GM18508 (cell line): Measurements from ENCODE around the gene PIP4K2A.

Experiments used
- ATAC-seq: cut with Tn5 transposase; IDR thresholded peaks from one replicate; pipeline ENCODE4 v1.9.1; 2021; ENCODE audit warnings: moderate number of reproducible peaks; ENCODE audit not compliant: insufficient read depth, unreplicated experiment

PIP4K2A gene

GRCh38 chr10:22672319-22673090 is 41.9 kb downstream of the PIP4K2A start:
- no peak for ATAC-seq

- ATAC-seq: no peak
Observed at GRCh38 chr10:22670788-22671187, 43.6 kb downstream of the PIP4K2A start.

- ATAC-seq: peak; percentile 37
Observed at GRCh38 chr10:22669163-22669711, 45.1 kb downstream of the PIP4K2A start.

- ATAC-seq: no peak
Observed at GRCh38 chr10:22667093-22667480, 47.3 kb downstream of the PIP4K2A start.

GRCh38 chr10:22666287-22667092 is 47.9 kb downstream of the PIP4K2A start:
- peak; percentile 57 for ATAC-seq

DNA sequence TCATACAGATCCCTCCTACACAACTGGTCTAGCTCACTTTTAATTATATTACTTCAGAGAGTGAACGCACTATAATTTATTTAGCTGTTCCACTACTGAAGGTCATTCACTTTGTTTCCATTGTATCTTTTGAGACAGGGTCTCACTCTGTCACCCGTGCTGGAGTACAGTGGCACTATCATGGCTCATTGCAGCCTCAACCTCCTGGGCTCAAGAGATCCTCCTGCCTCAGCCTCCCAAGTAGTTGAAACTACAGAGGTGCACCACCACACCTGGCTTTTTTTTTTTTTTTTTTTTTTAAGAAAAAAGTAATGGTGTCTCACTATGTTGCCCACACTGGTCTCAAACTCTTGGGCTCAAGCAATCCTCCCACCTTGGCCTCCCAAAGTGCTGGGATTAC is 49.0 kb downstream of the PIP4K2A start:
- no peak for ATAC-seq

DNA sequence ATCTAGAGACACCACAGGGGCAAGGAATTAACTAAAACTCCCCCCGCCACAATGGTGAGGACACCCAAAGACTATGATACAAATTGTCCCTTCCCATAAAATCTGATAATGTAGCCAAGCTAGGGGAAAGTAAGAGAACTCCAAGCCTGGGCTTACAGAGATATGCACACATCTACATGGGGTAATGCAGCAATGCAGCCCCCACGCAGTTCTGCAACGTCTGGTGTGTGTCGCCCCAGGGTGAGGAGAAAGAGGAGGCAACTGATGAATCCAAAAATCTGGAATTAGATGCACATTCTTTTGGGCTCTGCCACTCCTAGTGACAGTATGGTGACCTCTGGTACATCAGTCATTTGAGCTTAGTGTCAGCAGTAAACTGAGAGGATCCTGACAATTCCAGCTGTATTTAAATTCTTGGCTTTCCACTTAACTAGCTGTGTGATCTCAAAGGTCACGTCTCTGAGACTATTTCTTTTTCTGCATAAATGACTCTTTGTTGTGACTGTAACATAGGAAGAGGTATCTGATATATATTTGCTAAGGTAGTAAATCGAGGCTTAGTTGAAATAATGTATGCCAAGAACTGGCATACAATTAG is 51.5 kb downstream of the PIP4K2A start:
- no peak for ATAC-seq

GRCh38 chr10:22659866-22660265 is 54.5 kb downstream of the PIP4K2A start:
- no peak for ATAC-seq

DNA sequence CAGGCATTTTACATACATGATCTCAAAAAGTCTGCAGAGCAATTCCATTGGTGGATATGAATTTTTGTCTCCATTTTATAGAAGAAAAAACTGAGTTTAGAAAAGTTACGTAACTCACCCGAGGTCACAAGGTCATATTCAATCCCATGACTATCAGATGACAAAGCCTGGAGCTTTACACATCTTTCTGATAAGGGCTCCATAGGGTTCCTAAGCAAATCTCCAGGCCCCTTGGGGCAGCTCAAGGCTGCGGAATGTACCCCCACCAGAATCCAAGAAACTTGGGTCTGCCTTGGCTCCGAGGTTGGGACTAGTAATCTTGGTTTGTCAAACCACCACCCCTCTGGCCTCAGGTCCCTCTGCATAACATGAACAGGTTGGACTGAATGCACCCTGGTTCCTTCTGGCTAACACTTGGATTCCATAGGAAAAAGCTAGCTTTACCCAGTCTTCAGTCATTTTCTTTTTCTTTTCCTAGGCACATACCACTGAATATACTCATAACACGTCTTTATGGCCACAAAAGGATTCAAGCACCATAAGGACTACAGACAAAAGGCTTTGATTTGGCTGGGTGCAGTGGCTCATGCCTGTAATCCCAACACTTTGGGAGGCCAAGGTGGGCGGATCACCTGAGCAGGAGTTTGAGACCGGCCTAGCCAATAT is 55.5 kb downstream of the PIP4K2A start:
- ATAC-seq: no peak

- no peak for ATAC-seq
Observed at GRCh38 chr10:22657566-22658225, 56.7 kb downstream of the PIP4K2A start.

DNA sequence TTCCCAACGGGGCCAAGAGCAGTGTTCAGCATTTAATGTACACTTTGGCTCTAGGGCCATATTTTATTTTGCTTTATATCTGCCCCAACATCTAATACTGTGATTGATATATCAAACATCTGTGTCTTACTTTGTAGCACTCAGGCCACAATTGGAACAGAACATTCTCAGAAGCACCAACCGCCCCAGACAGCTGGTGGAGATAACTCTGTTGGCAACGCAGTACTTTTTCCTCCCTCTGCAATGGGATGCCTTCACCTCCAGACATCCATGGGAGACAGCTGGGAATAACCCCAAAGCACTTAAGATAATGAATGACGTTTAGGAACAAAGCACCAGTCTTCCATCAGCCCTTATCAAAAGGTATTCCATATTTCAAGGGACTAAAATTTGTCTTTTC is 57.4 kb downstream of the PIP4K2A start:
- no peak for ATAC-seq

- ATAC-seq: no peak
Observed at GRCh38 chr10:22656036-22656435, 58.3 kb downstream of the PIP4K2A start.

GRCh38 chr10:22655312-22655981 is 58.9 kb downstream of the PIP4K2A start:
- ATAC-seq: no peak

DNA sequence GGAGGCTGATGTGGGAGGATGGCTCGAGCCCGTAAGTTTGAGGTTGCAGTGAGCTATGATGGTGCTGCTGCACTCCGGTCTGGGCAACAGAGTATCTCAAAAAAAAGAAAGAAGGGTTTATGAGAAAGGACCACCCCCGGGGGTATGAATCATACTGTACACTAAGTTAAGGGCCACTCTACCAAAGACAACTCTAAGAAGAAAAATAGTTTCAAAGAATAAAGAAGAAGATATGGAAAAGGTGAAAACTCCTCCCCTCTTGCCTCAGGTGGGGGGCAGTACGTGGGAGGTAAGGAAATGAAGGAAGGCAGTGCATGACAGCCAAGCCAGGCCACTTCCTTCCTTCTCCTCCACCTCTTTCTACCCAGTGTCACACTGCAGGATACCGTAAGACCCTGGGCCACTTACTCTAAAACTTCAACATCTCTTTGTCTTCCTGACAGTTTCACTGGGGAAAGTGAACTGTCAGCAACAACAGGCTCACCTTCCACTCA is 61.3 kb downstream of the PIP4K2A start:
- ATAC-seq: no peak

DNA sequence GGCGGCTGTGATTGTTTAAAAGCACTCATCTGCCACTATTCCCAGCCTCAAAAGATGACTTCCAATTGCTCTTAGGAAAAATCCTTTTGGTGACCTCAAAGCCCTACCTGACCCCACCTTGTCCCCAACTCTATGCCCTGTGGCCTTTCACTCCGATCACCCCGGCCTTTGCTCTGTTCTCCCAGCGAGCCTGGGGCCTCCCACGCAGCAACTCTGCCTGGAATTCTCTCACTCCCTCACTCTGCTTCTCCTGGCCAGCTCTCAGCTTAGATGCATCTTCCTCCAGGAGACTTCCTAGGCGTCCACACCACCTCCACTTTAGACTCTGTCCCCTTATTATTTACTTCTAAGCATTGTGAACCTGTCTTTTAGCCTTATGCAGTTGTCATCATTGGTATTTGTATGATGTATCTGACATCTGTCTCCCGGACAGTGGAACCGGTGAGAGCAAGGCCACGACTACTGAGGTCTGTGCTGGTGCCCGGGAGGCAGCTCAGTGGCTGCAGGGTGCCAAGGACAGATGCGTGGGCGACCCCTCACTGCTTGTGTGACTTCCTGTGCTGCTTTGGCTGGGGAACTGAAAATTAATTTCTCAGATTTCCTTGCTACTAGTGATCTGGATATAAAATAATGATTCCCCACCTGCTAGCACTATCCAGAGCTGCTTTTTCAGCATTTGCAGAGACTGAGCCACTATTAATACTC is 63.0 kb downstream of the PIP4K2A start:
- ATAC-seq: no peak

- ATAC-seq: no peak
Observed at GRCh38 chr10:22649994-22650393, 64.4 kb downstream of the PIP4K2A start.

GRCh38 chr10:22649390-22649841 is 65.0 kb downstream of the PIP4K2A start:
- no peak for ATAC-seq

- ATAC-seq: no peak
Observed at GRCh38 chr10:22648547-22648961, 65.8 kb downstream of the PIP4K2A start.
